ENCODE data around the gene LARGE1. TPM values are rescaled to one million over a fixed set of nuclear protein-coding genes. Genes with fewer than 3 reads are reported as not detected.

The LARGE1 gene
- total and polyA plus RNA-seq, 2 of the 4 experiments (the other 2 are of a cell fraction) = 6.2 to 12.4 TPM

DNA sequence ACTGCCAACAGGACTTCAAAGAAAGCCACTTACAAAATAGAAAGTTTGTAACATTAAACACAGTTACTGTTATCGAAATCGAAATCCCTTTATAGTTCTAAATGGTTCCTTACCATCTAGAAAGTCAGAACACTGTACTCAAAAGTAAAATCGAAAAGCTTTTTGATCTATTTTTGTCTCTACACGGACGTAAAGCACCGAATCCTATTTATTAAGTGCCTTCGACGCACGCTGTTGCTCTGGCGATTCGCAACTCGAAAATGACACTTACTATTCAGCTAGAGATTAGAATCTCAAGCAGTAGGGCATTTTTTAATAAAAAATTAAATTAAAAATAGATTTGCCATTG, 78.3 kb downstream of the LARGE1 start:
- H3K27ac ChIP-seq (ENCODE audit: insufficient read depth, low read length) = no peak overlapping the region
- H3K4me1 ChIP-seq (ENCODE audit: control insufficient read depth, insufficient read depth, low read length) = peaks cover 11% of the 10 kb centered on the region
- DNase-seq (no peak), ATAC-seq (ENCODE audit: low read depth) (no peak)
- no peak overlapping the region for H3K18ac ChIP-seq (ENCODE audit: low read depth, low read length)
- no peak overlapping the region for H4K8ac ChIP-seq (ENCODE audit: low read depth in 2 of 2, low read length in 2 of 2)
- H4K91ac ChIP-seq (ENCODE audit: insufficient read depth, low read depth, low read length) = no peak overlapping the region
- H2AFZ ChIP-seq (replicated peaks; ENCODE audit: low read length, poor library complexity) = no peak overlapping the region
- no TSS peak for BruUV-seq (replicated peaks)
- no peak overlapping the region for H2BK20ac ChIP-seq (ENCODE audit: low read depth, low read length)
- H3K9me1 ChIP-seq (ENCODE audit: insufficient read depth, low read length) = peaks cover 14% of the 10 kb centered on the region
- H2AK9ac ChIP-seq (replicated peaks; ENCODE audit: low read depth, low read length, poor library complexity) = no peak overlapping the region
- no peak overlapping the region for H2BK15ac ChIP-seq (ENCODE audit: low read depth, low read length)
- dilution Hi-C loops (cut with HindIII; ENCODE audit: low sequenced_read_pairs, unreplicated experiment) = no loop called here
- H2BK5ac ChIP-seq (ENCODE audit: low read depth, low read length, poor library complexity, severe bottlenecking) = no peak overlapping the region
- H2BK120ac ChIP-seq (ENCODE audit: low read depth, low read length) = no peak overlapping the region
- H3K27me3 ChIP-seq (ENCODE audit: control insufficient read depth, insufficient read depth, low read length) = no peaks in the 10 kb centered on the region
- H3K14ac ChIP-seq (replicated peaks; ENCODE audit: low read depth, low read length) = peak overlapping the region; percentile 50; the same call in 1 of the 2 replicates
- H3K4me3 ChIP-seq (ENCODE audit: insufficient read depth, low read depth, low read length) = no peak overlapping the region
- no peak overlapping the region for H3K4me2 ChIP-seq (ENCODE audit: low read depth, low read length)
- H4K20me1 ChIP-seq (ENCODE audit: insufficient read depth, low read length) = peaks cover 4% of the 10 kb centered on the region; the same call in 1 of the 2 replicates
- 0 out of 2 replicates have a peak overlapping the region, but pooled peaks have one; percentile 60 for H3K23ac ChIP-seq (ENCODE audit: low read depth, low read length)
- no peak overlapping the region for H3K4ac ChIP-seq (ENCODE audit: low read depth, low read length)
- CTCF ChIA-PET = no interaction called here
- H2AK5ac ChIP-seq (ENCODE audit: low read depth, low read length) = no peak overlapping the region
- H3K56ac ChIP-seq (ENCODE audit: extremely low read depth, insufficient read depth, low read length) = no peak overlapping the region
- no peaks in the 10 kb centered on the region for H3K36me3 ChIP-seq (ENCODE audit: control insufficient read depth, insufficient read depth, low read length)
- in situ Hi-C loops (cut with MboI; ENCODE audit: low sequenced_read_pairs) = no loop called here
- H4K5ac ChIP-seq (ENCODE audit: low read depth, low read length) = no peak overlapping the region
- H3K79me1 ChIP-seq (ENCODE audit: low read depth in 1 of 2, low read length in 2 of 2) = peaks cover 10 to 45% of the 10 kb centered on the region in 2 experiments
- intact Hi-C loops (cut with micrococcal nuclease) = no loop called here
- no peaks in the 10 kb centered on the region for H3K9me3 ChIP-seq (ENCODE audit: control insufficient read depth, insufficient read depth, low read length)
- POLR2A ChIA-PET (ENCODE audit: unreplicated experiment) = no interaction called here
- no CpG with 5 or more reads among the region's 12 CpGs for WGBS, 2 experiments (ENCODE audit: extremely low coverage in 2 of 2, insufficient read length in 1 of 2)
- TF ChIP-seq, protein P1, sequence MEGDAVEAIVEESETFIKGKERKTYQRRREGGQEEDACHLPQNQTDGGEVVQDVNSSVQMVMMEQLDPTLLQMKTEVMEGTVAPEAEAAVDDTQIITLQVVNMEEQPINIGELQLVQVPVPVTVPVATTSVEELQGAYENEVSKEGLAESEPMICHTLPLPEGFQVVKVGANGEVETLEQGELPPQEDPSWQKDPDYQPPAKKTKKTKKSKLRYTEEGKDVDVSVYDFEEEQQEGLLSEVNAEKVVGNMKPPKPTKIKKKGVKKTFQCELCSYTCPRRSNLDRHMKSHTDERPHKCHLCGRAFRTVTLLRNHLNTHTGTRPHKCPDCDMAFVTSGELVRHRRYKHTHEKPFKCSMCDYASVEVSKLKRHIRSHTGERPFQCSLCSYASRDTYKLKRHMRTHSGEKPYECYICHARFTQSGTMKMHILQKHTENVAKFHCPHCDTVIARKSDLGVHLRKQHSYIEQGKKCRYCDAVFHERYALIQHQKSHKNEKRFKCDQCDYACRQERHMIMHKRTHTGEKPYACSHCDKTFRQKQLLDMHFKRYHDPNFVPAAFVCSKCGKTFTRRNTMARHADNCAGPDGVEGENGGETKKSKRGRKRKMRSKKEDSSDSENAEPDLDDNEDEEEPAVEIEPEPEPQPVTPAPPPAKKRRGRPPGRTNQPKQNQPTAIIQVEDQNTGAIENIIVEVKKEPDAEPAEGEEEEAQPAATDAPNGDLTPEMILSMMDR (conservative IDR thresholded peaks at IDR 0.05; ENCODE audit: low read depth, low read length) = no peak
- TF ChIP-seq RFX5 (IDR thresholded peaks at IDR 0.05; ENCODE audit: low read depth, low read length) (no peak), CHD1 (IDR thresholded peaks at IDR 0.05; ENCODE audit: low read depth, low read length) (no peak), BHLHE40 (IDR thresholded peaks at IDR 0.05; ENCODE audit: low read depth, low read length) (no peak), MXI1 (IDR thresholded peaks at IDR 0.05; ENCODE audit: borderline replicate concordance, low read depth, low read length) (no peak), CEBPB (IDR thresholded peaks at IDR 0.05; ENCODE audit: low read depth, low read length) (no peak), SMC3 (IDR thresholded peaks at IDR 0.05; ENCODE audit: low read depth, low read length) (no peak), FOS (IDR thresholded peaks at IDR 0.05; ENCODE audit: low read depth, low read length) (no peak), RCOR1 (IDR thresholded peaks at IDR 0.05; ENCODE audit: insufficient replicate concordance, low read length) (no peak), POLR2A (IDR thresholded peaks at IDR 0.05; ENCODE audit: low read depth, low read length) (no peak), NFE2L2 (IDR thresholded peaks at IDR 0.05; ENCODE audit: low read depth, low read length) (no peak), MAZ (IDR thresholded peaks at IDR 0.05; ENCODE audit: borderline replicate concordance, low read depth, low read length) (no peak)
- TF ChIP-seq, protein P2, sequence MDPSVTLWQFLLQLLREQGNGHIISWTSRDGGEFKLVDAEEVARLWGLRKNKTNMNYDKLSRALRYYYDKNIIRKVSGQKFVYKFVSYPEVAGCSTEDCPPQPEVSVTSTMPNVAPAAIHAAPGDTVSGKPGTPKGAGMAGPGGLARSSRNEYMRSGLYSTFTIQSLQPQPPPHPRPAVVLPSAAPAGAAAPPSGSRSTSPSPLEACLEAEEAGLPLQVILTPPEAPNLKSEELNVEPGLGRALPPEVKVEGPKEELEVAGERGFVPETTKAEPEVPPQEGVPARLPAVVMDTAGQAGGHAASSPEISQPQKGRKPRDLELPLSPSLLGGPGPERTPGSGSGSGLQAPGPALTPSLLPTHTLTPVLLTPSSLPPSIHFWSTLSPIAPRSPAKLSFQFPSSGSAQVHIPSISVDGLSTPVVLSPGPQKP (IDR thresholded peaks at IDR 0.05; ENCODE audit: borderline replicate concordance, low read depth, low read length) = no peak
- TF ChIP-seq, protein P3, sequence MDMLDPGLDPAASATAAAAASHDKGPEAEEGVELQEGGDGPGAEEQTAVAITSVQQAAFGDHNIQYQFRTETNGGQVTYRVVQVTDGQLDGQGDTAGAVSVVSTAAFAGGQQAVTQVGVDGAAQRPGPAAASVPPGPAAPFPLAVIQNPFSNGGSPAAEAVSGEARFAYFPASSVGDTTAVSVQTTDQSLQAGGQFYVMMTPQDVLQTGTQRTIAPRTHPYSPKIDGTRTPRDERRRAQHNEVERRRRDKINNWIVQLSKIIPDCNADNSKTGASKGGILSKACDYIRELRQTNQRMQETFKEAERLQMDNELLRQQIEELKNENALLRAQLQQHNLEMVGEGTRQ (IDR thresholded peaks at IDR 0.05; ENCODE audit: low read depth, low read length) = no peak
- H3K9ac ChIP-seq (ENCODE audit: low read depth, low read length) = no peak overlapping the region

All from IMR-90 (cell line).